WTC11 (cell line): ENCODE measurements around the gene PRAC2. TPM values are rescaled to one million over a fixed set of nuclear protein-coding genes. Genes with fewer than 3 reads are reported as not detected.

Experiments
- ATAC-seq: fragments of 200-7000 bp; cut with Tn5 transposase; 2 replicates; pipeline ENCODE4 v1.10.0; 2021; ENCODE audit warnings: mild to moderate bottlenecking, moderate library complexity
- CTCF ChIA-PET: fragments of 300-600 bp; sonication (Branson Sonifier 250); formaldehyde crosslinking; loops from one replicate; lab custom pipeline; 2021; ENCODE audit warnings: antibody characterized with exemption; lab: Charles Lee
- POLR2A ChIA-PET: fragments of 350-600 bp; sonication (Branson Sonifier 250); formaldehyde crosslinking; loops from one replicate; lab custom pipeline; 2021; ENCODE audit warnings: antibody characterized with exemption; lab: Charles Lee
- DNase-seq: peaks from one replicate; pipeline ENCODE4 v3.0.0; 2021; ENCODE audit warnings: low spot score
- H3K27ac Mint-ChIP-seq: 2 replicates; pipeline ENCODE4 v1.8.0; 2021; ENCODE audit warnings: mixed read lengths
- H3K27me3 Mint-ChIP-seq: 2 replicates; pipeline ENCODE4 v1.8.0; 2021; ENCODE audit warnings: low read depth, mild to moderate bottlenecking, moderate library complexity, mixed read lengths
- H3K36me3 Mint-ChIP-seq: 2 replicates; pipeline ENCODE4 v1.8.0; 2021; ENCODE audit warnings: mixed read lengths
- H3K4me1 Mint-ChIP-seq: 2 replicates; pipeline ENCODE4 v1.8.0; 2022; ENCODE audit warnings: mixed read lengths
- H3K4me3 Mint-ChIP-seq: 2 replicates; pipeline ENCODE4 v1.8.0; 2021; ENCODE audit warnings: mild to moderate bottlenecking, moderate library complexity, mixed read lengths
- H3K9me3 Mint-ChIP-seq: 2 replicates; pipeline ENCODE4 v1.8.0; 2021; ENCODE audit warnings: mixed read lengths
- AFF4 ChIP-seq: sonication (generic); formaldehyde crosslinking; IDR thresholded peaks from 2 replicates; pipeline ENCODE4 v1.8.1; 2023; ENCODE audit warnings: mild to moderate bottlenecking, missing genetic modification reagents, borderline replicate concordance
- AR ChIP-seq: fragments of 250-450 bp; sonication (Bioruptor Pico); IDR thresholded peaks from 2 replicates; pipeline ENCODE4 v1.9.0; 2021; ENCODE audit warnings: mild to moderate bottlenecking
- ATF6 ChIP-seq: sonication (generic); formaldehyde crosslinking; IDR thresholded peaks from 2 replicates; pipeline ENCODE4 v1.8.1; 2023; ENCODE audit warnings: mild to moderate bottlenecking, missing genetic modification reagents
- CREB1 ChIP-seq: sonication (generic); formaldehyde crosslinking; IDR thresholded peaks from 2 replicates; pipeline ENCODE4 v1.8.0; 2023; ENCODE audit warnings: mild to moderate bottlenecking, missing genetic modification reagents
- FOXP4 ChIP-seq: sonication (generic); formaldehyde crosslinking; IDR thresholded peaks from 2 replicates; pipeline ENCODE4 v1.8.0; 2022; ENCODE audit warnings: mild to moderate bottlenecking, missing genetic modification reagents
- GTF2I ChIP-seq: fragments of 250-450 bp; sonication (Bioruptor Pico); conservative IDR thresholded peaks from 2 replicates; pipeline ENCODE4 v1.4.0; 2021; ENCODE audit warnings: mild to moderate bottlenecking
- IRF1 ChIP-seq: sonication (generic); formaldehyde crosslinking; IDR thresholded peaks from 2 replicates; pipeline ENCODE4 v1.8.0; 2023; ENCODE audit warnings: missing genetic modification reagents
- MAX ChIP-seq: sonication (generic); formaldehyde crosslinking; IDR thresholded peaks from 2 replicates; pipeline ENCODE4 v1.8.0; 2022; ENCODE audit warnings: mild to moderate bottlenecking, missing genetic modification reagents
- RELA ChIP-seq: sonication (generic); formaldehyde crosslinking; IDR thresholded peaks from 2 replicates; pipeline ENCODE4 v1.8.1; 2022; ENCODE audit warnings: missing genetic modification reagents, mild to moderate bottlenecking, borderline replicate concordance
- SMAD4 ChIP-seq: sonication (generic); formaldehyde crosslinking; IDR thresholded peaks from 2 replicates; pipeline ENCODE4 v1.8.0; 2022; ENCODE audit warnings: mild to moderate bottlenecking, missing genetic modification reagents
- ZNF121 ChIP-seq: sonication (generic); formaldehyde crosslinking; IDR thresholded peaks from 2 replicates; pipeline ENCODE4 v1.8.0; 2023; ENCODE audit warnings: missing genetic modification reagents
- ZNF232 ChIP-seq: sonication (generic); formaldehyde crosslinking; IDR thresholded peaks from 2 replicates; pipeline ENCODE4 v1.8.0; 2022; ENCODE audit warnings: mild to moderate bottlenecking, missing genetic modification reagents
- ZNF416 ChIP-seq: fragments of 250-450 bp; sonication (Bioruptor Pico); IDR thresholded peaks from 2 replicates; pipeline ENCODE4 v1.9.0; 2021; ENCODE audit warnings: mild to moderate bottlenecking, inconsistent platforms
- total RNA-seq: library from RNA; stranded (reverse); gene quantifications from 3 replicates; pipeline ENCODE4 v1.2.3, GENCODE V29; 2021

The PRAC2 gene
- total RNA-seq, 1 experiment from 2014 or later, result 22.3 TPM

GRCh38 chr17:48751172-48751571 lies 28.2 kb downstream of the PRAC2 start:
- Mint-ChIP-seq H3K9me3 (no peaks in the 10 kb centered on the region), H3K27me3 (peaks cover 100% of the 10 kb centered on the region), H3K4me1 (peaks cover 39% of the 10 kb centered on the region), H3K27ac (no peak overlapping the region), H3K36me3 (0 out of 2 replicates have a peak, but pooled peaks cover 4% of the 10 kb centered on the region), H3K4me3 (no peak overlapping the region)
- TF ChIP-seq ATF6 (CRISPR knock-in tag) (no peak), FOXP4 (CRISPR knock-in tag) (no peak), AR (CRISPR knock-in tag) (no peak), ZNF121 (CRISPR knock-in tag) (no peak), ZNF232 (CRISPR knock-in tag) (no peak), RELA (CRISPR knock-in tag) (no peak), IRF1 (CRISPR knock-in tag) (no peak), CREB1 (no peak), AFF4 (CRISPR knock-in tag) (no peak), SMAD4 (CRISPR knock-in tag) (no peak), MAX (CRISPR knock-in tag) (no peak), ZNF416 (CRISPR knock-in tag) (no peak), GTF2I (CRISPR knock-in tag) (no peak)
- POLR2A ChIA-PET, result no interaction called here
- DNase-seq (no peak), ATAC-seq (no peak)
- CTCF ChIA-PET, result interaction anchor here (0.7 to 3.9 kb wide), 10 partner anchors 13 to 133 kb away, joined by 3 to 25 read pairs (median 4); partner anchors contain the start of gene PRAC2
